Loucy (cell line): ENCODE results near the gene SLC43A1.

ENCODE experiments used
- CTCF ChIP-seq: fragments of 200-600 bp; sonication (generic); conservative IDR thresholded peaks from 2 replicates; pipeline ENCODE4 v1.5.1; 2014; ENCODE audit warnings: mild to moderate bottlenecking, antibody characterized with exemption, low read length
- EZH2phosphoT487 ChIP-seq: fragments of 200-600 bp; IDR thresholded peaks from 2 replicates; pipeline ENCODE4 v1.6.1; 2018; ENCODE audit warnings: antibody characterized with exemption, mild to moderate bottlenecking, moderate library complexity, borderline replicate concordance

DNA sequence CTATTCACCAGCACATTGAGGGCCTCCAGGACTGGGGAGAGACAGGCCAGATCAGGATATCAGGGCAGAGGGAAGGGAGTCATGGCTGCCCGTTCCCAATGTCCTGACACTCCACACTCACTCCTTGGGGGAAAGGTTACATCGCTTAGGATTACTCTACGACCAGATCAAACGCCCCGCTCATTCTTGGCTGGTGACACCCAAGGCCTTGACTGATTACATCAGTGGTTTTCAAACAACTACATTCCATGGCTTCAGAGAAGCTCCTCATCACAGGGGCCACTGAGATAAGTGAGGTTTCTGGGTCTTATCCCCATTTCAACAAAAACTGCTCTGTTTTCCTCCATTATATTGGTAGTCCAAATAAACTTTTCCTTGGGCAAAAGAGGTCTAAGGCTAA, 37.0 kb upstream of the SLC43A1 start:
- TF ChIP-seq CTCF (no peak), EZH2phosphoT487 (no peak)
